Amniotic epithelial cell (primary cell): ENCODE data around the gene PPP2R3C.
A peak's percentile ranks its signal among the peaks of the same experiment; 100 is the strongest.
"Not testable (repeated sequence)": the region's sequence is repeated elsewhere in the genome, so short reads cannot be mapped to it uniquely, and the experiment has no call there.

Experiments used
- DNase-seq: peaks from one replicate; pipeline ENCODE4 v3.0.0-alpha.2; 2010; ENCODE audit warnings: low read depth

The PPP2R3C gene

GRCh38 chr14:35052637-35053036 is 69.2 kb downstream of the PPP2R3C start:
- no peak for DNase-seq

DNA sequence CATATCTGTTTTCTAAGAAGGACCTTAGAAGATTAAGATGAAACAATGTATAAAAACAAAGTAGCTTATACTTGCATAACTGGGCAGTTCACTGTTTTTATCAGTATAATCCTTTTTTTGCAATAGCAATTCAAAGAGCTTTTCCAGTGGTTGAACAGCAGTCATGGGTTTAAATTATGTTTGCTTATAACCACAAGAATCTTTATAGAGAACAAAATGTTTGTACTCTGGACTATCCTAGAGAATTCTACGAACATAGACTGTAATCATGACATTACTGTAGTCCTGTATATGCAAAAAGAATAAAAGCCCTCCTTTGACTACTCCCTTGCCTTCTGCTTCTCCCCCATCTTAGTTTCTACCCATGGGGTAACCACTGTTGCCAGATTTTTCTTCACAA is 70.0 kb downstream of the PPP2R3C start:
- peak; percentile 96 for DNase-seq

DNA sequence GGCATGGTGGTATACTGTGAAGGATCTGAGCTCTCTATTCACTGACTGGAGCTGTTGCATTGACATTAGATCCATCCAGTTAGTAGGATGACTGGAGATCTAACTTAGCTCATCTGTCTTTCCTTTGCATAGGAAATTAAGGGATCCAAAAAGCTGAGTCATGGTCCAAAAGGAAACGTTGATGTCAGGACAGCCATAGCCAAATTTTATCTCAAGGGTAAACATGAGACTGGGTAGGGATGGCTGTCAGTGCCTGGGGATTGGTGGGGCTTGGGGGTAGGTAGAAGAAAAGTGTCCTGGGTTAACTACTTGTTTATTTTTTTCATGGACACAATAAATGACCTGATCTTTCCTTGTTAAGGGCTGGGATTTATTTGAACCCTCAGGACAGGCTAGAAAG is 71.1 kb downstream of the PPP2R3C start:
- DNase-seq, result peak; percentile 56

DNA sequence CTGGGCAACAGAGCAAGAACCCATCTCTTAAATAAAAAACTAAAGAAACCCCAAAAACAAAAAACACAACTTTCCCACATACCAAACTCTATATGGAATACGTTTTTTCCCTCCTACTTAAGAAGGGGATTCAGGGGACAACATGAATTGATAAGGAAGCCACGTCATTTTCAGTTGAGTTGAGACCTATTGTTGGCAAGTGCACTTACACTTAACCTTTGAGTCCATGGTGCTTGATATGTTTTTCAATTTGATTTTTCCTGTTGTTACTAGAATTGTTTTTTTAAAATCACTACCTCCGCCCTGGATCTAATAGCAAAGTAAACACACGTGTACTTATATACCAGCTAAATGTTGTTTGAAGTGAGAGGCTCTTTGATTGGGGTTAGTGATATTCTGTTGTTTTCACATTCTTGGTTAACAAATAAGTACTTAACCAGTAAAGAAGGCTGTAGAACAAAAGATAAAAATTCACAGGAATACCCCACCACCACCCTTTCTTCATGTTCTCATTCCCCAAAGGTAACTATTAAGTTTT is 73.7 kb downstream of the PPP2R3C start:
- DNase-seq, result no peak

- DNase-seq, result peak; percentile 30
Observed at GRCh38 chr14:35046751-35047536, 74.8 kb downstream of the PPP2R3C start.

- peak; percentile 96 for DNase-seq
Observed at GRCh38 chr14:35046048-35046750, 75.6 kb downstream of the PPP2R3C start, which contains the start of gene FAM177A1. TSS of gene FAM177A1 (plus strand) at chr14:35046272. CDS start at chr14:35046464, 192 bp downstream.

DNA sequence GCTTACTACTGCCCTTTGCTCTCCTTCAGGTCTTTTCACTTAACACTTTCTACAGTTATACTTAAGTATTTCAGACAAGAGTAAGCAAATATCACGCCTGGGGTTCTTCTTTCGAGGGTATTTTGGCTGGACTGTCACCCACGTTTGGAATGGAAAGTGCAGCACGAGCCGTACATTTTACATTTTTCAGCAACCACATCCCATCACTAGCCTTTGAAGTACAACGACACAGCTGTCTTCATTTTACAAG is 76.1 kb downstream of the PPP2R3C start:
- DNase-seq, result no peak

DNA sequence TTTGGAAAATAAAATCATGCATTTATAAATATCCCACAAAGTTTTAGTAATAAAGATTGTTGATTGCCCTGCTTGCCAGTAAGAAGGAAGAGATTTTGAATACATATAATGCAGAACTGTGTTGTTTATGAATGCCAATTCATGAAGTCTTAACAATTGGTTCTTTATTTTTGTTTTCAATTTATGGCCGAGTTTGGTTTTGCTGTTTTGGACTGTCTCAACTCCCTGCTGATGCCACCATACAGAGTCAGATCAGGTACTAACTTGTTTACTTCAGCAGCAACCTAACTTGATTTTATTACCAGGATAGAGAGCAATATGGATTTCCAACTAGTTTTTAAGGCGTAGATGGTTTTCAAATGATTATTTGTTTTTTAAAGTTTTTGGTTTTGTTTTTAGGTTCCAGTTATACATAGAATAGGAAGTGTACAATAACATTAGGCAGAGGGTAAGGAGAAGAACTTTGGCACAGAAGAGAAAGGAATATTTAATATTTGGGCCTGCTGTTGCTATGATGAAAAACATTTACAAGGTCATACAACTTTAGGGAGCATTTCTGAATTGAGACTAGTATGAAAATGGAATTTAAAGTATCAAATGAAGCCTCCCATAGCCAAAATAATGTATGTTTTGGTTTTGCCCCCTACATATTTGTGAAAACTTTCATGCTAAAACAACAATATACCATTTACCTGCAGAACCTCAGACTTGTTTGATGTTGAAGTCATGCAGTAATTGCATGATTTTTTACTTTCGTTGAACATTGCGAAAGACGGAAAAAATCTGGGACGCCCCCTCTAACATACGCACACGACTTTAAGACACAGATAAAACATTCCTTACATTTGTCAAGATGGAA is 76.6 kb downstream of the PPP2R3C start:
- peak; percentile 86 for DNase-seq

DNA sequence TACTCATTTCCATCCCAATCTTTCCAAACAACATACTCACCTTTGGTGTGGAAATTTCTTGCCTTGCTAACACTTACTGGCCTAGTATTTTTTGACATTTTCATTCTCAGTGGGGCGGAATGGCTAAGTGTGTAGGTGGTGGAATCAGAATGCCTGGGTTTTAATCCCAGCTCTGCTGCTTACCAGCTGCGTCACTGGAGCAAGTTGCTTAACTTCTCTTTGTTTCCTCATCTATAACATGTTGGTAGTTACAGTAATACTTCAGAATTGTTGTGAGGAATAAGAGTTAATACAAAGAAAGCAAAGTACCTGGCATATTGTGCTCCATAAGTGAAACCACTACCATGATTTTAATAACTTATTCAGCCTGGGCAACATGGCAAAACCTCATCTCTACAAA is 78.7 kb downstream of the PPP2R3C start:
- DNase-seq, result peak; percentile 62

- DNase-seq, result no peak
Observed at GRCh38 chr14:35042632-35043031, 79.2 kb downstream of the PPP2R3C start.

- not testable (repeated sequence) for DNase-seq
Observed at GRCh38 chr14:35038312-35038711, 83.5 kb downstream of the PPP2R3C start.
